GM23338 (cell line): Measurements from ENCODE around the gene PSPN.

Source experiments
- EZH2 ChIP-seq: fragments of 200-600 bp; sonication (generic); IDR thresholded peaks from one replicate; pipeline ENCODE4 v1.8.0; 2017; ENCODE audit warnings: antibody characterized with exemption, mild to moderate bottlenecking, low read depth; ENCODE audit not compliant: unreplicated experiment
- EZH2phosphoT487 ChIP-seq: fragments of 200-600 bp; sonication (generic); IDR thresholded peaks from one replicate; pipeline ENCODE4 v1.8.1; 2018; ENCODE audit warnings: antibody characterized with exemption; ENCODE audit not compliant: unreplicated experiment
- TF ChIP-seq, protein P1 (sequence below), 2 experiments: fragments of 200-600 bp in 1 of 2; sonication (generic) in 1 of 2; conservative IDR thresholded peaks; 2 replicates each; pipeline versions ENCODE4 v1.5.1 to v1.6.1; 2016 to 2017; ENCODE audit warnings: antibody characterized with exemption in 2 of 2, low read depth in 2 of 2, mild to moderate bottlenecking in 2 of 2, moderate library complexity in 1 of 2

DNA sequence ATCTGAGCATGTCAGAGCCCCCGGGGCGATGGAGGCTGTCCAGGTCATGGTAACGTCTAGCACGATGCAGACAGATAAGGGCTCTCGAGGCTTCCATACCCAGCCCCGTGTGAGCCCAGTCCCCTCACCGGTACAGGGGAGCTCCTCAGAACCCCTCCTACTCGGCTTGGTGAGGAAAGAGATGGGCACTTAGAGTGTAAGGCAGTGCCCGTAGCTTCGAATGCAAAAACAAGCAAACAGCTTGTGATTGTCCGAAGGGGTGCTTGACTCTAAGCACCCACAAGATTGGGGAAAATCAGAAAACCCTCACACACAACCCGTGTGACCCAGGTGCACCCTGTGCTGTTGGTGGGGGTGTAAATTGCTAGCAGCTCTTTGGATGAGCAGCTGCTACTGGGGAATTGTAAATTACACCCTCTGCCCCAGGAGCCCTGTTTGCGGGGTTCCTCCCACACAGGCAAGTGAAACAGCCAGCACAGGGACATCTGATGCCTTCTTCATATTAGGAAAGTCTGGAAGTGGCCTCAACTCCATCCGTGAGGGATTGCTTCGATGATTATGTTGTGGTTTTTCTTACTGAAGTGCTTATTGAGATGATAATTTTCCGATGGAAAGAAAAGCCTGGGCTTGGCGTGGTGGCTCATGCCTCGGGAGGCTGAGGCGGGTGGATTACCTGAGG lies 918 bp upstream of the PSPN start:
- TF ChIP-seq, protein P1, sequence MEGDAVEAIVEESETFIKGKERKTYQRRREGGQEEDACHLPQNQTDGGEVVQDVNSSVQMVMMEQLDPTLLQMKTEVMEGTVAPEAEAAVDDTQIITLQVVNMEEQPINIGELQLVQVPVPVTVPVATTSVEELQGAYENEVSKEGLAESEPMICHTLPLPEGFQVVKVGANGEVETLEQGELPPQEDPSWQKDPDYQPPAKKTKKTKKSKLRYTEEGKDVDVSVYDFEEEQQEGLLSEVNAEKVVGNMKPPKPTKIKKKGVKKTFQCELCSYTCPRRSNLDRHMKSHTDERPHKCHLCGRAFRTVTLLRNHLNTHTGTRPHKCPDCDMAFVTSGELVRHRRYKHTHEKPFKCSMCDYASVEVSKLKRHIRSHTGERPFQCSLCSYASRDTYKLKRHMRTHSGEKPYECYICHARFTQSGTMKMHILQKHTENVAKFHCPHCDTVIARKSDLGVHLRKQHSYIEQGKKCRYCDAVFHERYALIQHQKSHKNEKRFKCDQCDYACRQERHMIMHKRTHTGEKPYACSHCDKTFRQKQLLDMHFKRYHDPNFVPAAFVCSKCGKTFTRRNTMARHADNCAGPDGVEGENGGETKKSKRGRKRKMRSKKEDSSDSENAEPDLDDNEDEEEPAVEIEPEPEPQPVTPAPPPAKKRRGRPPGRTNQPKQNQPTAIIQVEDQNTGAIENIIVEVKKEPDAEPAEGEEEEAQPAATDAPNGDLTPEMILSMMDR (conservative IDR thresholded peaks at IDR 0.05; ENCODE audit: low read depth in 2 of 2), result no peak
- TF ChIP-seq EZH2phosphoT487, result no peak
- TF ChIP-seq EZH2, result no peak
